Fibroblast of lung (primary cell): Measurements from ENCODE around the gene SRGAP2C. TPM values are rescaled to one million over a fixed set of nuclear protein-coding genes. Genes with fewer than 3 reads are reported as not detected.
"Not testable (repeated sequence)": the region's sequence is repeated elsewhere in the genome, so short reads cannot be mapped to it uniquely, and the experiment has no call there.

ENCODE experiments used
- DNase-seq, 2 donors: peaks; one replicate each; pipeline versions ENCODE4 v3.0.0 to v3.0.0-alpha.2; 2010; ENCODE audit warnings: low read depth in 2 of 2
- H2AFZ ChIP-seq: 2 replicates; pipeline ENCODE4 v1.5.1; 2012; ENCODE audit warnings: low read length, control low read depth, inconsistent platforms
- H3K27ac ChIP-seq: 2 replicates; pipeline ENCODE4 v1.5.1; 2011; ENCODE audit warnings: low read length, control low read depth; ENCODE audit not compliant: insufficient read depth
- H3K27me3 ChIP-seq: 2 replicates; pipeline ENCODE4 v1.5.1; 2011; ENCODE audit warnings: mild to moderate bottlenecking, low read length; ENCODE audit not compliant: control insufficient read depth, insufficient read depth
- H3K36me3 ChIP-seq: 2 replicates; pipeline ENCODE4 v1.5.1; 2011; ENCODE audit warnings: low read length; ENCODE audit not compliant: control insufficient read depth, insufficient read depth
- H3K4me1 ChIP-seq: 2 replicates; pipeline ENCODE4 v1.5.1; 2011; ENCODE audit warnings: low read length; ENCODE audit not compliant: control insufficient read depth, insufficient read depth; ENCODE audit errors: extremely low read depth
- H3K4me2 ChIP-seq: 2 replicates; pipeline ENCODE4 v1.5.1; 2011; ENCODE audit warnings: low read length, control low read depth; ENCODE audit not compliant: insufficient read depth; ENCODE audit errors: extremely low read depth
- H3K4me3 ChIP-seq, 4 experiments: fragments of 200-600 bp in 1 of 4; sonication (generic) in 1 of 4; replicated peaks in 1 of 4; 2 replicates each; pipeline ENCODE4 v1.5.1; 2011 to 2016; ENCODE audit warnings: low read length in 4 of 4, low read depth in 3 of 4, mild to moderate bottlenecking in 3 of 4, control low read depth in 2 of 4, inconsistent platforms in 1 of 4, mixed read lengths in 1 of 4; ENCODE audit not compliant: insufficient read depth in 1 of 4; ENCODE audit errors: control extremely low read depth in 1 of 4
- H3K79me2 ChIP-seq: 2 replicates; pipeline ENCODE4 v1.5.1; 2012; ENCODE audit warnings: mild to moderate bottlenecking, low read length, inconsistent platforms; ENCODE audit not compliant: control insufficient read depth, insufficient read depth
- H3K9ac ChIP-seq: 2 replicates; pipeline ENCODE4 v1.5.1; 2011; ENCODE audit warnings: mild to moderate bottlenecking, low read length, control low read depth; ENCODE audit not compliant: insufficient read depth
- H3K9me3 ChIP-seq: 2 replicates; pipeline ENCODE4 v1.5.1; 2012; ENCODE audit warnings: low read depth, low read length; ENCODE audit not compliant: control insufficient read depth, insufficient read depth
- H4K20me1 ChIP-seq: 2 replicates; pipeline ENCODE4 v1.5.1; 2011; ENCODE audit warnings: low read length; ENCODE audit not compliant: control insufficient read depth, insufficient read depth; ENCODE audit errors: extremely low read depth
- polyA plus RNA-seq, 2 donors: library from polyadenylated mRNA; depleted of rRNA in 1 of 2; stranded (reverse) in 1 of 2; unstranded in 1 of 2; fragments of >200 nt; gene quantifications; 2 replicates each; pipeline ENCODE4 v1.2.1, GENCODE V29; 2011 to 2012; ENCODE audit warnings: missing spikeins in 1 of 2
- total RNA-seq: library from RNA; depleted of rRNA; stranded (reverse); fragments of >200 nt; gene quantifications from 2 replicates; pipeline ENCODE4 v1.2.1, GENCODE V29; 2014

The SRGAP2C gene
- total and polyA plus RNA-seq, 2 donors (not counting 1 experiment from before 2014, with no cell fraction given) = 8.2 to 36.5 TPM

DNA sequence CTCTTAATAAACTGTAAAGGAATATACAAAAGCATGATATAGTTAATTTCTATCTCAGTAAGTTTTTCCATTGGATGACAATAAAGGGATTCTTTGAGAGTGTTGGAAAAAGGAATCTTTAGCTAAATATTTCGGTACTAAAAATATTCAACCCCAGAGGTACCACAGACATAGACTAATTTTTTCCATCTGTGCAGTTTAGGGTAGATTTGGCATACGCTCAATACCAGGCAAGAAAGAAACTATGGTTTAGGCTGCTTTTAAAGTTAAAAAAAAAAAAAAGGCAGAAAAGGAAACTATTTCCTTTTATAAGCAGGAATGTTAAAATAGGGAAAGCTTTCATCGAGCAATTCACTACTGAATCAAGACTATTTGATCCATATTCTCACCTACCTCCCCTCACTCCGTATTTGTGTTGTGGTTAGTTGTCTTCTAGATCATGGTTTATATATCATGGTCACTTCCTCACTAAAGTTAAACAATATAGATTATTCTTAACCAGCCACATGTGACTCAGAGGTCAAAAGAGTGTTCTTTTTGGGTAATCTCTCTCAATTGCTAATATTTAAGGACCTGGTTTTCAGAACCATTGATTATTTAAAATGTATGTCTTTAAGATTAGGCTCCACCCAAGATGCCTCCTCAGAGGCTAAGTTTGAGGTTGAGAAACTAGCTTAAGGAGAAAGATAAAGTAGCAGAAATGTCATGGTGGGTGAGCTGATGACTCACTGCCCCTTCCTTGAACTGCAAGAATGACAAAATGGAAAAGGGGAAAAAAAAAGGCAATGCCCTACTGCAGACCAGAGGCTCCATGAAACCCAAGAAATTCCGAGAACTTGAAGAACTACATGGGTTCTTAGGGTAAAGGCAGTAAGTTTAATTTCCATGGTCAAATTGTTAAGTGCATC is 20.7 kb upstream of the SRGAP2C start:
- H3K4me2 ChIP-seq, H2AFZ ChIP-seq, H3K9ac ChIP-seq, H3K79me2 ChIP-seq, H3K36me3 ChIP-seq, H3K9me3 ChIP-seq, H4K20me1 ChIP-seq, H3K27ac ChIP-seq, H3K4me3 ChIP-seq, H3K4me1 ChIP-seq, H3K27me3 ChIP-seq: not testable (repeated sequence)
- peak; percentile 66 to 84 for DNase-seq

DNA sequence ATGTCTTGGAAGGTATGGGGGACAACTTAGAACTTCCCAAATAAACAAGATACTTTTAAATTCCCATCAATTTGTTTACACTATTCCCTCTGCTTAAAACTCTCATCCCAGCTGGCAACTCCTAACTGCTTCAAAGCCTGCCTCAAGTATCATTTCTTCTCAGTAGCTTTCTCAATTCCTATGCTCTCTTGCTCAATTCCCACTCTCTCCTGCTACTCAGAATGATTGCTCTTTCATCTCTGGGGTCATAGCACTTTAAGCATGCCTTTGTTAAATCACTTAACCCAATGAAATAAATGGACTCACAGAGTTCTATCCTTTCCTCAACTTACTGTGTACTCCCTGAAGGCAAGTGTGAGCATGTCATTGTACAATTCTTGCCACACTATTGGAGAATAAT is 19.5 kb upstream of the SRGAP2C start:
- not testable (repeated sequence) for H3K4me2 ChIP-seq, H3K27ac ChIP-seq, H3K27me3 ChIP-seq, H3K4me1 ChIP-seq, H2AFZ ChIP-seq, H4K20me1 ChIP-seq, H3K79me2 ChIP-seq, H3K36me3 ChIP-seq, H3K9me3 ChIP-seq, H3K4me3 ChIP-seq, H3K9ac ChIP-seq
- peak in 1 of 2 donors; percentile 19 for DNase-seq

DNA sequence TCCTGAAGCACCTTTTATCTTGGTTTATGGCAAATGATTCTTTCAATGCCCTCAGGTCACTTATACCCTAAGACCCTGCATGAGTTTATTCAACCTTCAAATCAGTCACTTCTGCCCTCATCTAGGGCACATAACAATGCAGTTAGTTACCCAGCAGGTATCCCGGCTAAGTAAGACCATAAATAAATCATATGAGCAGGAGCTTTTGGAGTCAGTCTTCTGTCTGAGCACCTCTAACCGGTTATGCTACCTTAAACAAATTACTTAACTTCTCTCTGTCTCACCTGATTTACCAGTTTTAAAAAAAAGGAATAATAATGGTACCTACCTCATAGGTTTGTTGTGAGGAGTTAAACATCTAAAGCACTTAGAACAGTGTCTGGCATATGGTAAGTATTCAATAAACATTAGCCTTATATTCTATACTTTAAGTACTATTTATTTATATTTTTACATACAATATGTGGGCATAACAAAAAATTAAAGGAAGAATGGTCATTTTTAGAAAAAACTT is 17.5 kb upstream of the SRGAP2C start:
- not testable (repeated sequence) for DNase-seq, H2AFZ ChIP-seq, H3K4me1 ChIP-seq, H3K9me3 ChIP-seq, H3K9ac ChIP-seq, H3K27me3 ChIP-seq, H3K27ac ChIP-seq, H4K20me1 ChIP-seq, H3K79me2 ChIP-seq, H3K4me3 ChIP-seq, H3K36me3 ChIP-seq, H3K4me2 ChIP-seq

DNA sequence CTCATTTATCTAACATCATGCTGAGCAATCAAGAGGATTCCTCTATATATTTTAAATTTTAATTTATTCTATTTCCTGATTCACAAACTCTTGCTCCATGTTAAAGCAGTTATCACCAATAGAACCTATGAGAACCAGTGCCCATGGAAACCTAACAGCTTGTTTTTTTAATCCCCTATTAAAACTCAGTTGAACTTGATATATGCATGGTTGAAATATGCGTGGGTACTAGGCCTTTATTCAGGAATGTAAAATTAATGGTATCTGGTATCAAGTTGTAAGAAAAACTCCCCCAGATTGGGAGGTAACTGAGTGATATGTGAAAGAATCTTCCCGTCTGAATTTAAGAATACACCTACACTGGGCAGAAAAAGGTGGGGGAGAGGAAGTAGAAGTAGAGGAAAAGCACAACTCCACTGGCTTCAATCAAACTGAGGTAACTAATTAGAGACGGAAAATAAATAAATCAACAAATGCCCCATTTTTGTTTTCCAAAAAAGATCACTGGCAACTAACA is 16.6 kb upstream of the SRGAP2C start:
- not testable (repeated sequence) for H3K27me3 ChIP-seq, H3K9me3 ChIP-seq, H3K4me1 ChIP-seq, H3K36me3 ChIP-seq, H4K20me1 ChIP-seq, H3K79me2 ChIP-seq, H2AFZ ChIP-seq, H3K9ac ChIP-seq, H3K4me2 ChIP-seq, H3K27ac ChIP-seq, DNase-seq, H3K4me3 ChIP-seq

DNA sequence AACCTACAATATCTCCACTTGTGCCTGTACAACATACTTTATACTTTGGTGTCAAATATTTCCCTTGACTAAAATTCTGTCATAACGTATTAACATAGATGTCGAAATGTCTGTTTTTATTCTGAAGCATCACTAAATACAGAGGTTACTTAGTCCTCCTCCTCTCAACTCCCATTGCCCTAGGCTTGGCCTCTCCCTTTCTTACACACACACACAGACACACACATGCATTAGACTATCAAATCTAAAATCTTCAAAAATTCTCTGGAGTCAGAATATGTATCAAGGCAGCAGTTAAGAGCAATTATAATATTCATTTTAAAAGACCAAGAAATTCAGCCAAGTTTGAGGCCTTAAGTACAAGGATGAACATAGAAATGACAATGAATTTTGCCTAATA is 8.1 kb upstream of the SRGAP2C start:
- H3K4me2 ChIP-seq, H4K20me1 ChIP-seq, H3K4me1 ChIP-seq, H3K4me3 ChIP-seq, H3K27ac ChIP-seq, DNase-seq, H3K79me2 ChIP-seq, H3K9me3 ChIP-seq, H3K36me3 ChIP-seq, H2AFZ ChIP-seq, H3K27me3 ChIP-seq, H3K9ac ChIP-seq: not testable (repeated sequence)

DNA sequence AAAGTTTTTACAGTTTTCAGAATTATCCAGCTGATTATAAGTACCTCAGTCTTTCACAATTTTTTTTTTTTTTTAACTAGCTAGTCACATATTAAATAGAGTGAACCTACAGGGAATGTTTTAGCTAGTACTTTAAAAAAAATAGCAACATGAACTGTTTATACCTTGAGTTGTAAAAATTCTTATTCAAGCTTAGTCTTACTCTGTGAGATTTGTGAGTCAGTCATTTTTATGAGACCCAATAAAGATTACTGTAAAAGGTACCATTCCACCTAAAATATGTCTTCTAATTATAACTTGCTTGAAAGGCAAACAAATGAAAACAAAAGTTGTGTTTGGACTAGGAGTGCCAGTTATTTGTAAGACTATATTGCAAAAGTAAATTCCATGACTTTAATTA is 6.6 kb upstream of the SRGAP2C start:
- not testable (repeated sequence) for H3K27me3 ChIP-seq, H3K9ac ChIP-seq, H3K4me3 ChIP-seq, DNase-seq, H3K79me2 ChIP-seq, H3K4me1 ChIP-seq, H2AFZ ChIP-seq, H3K9me3 ChIP-seq, H3K4me2 ChIP-seq, H3K27ac ChIP-seq, H3K36me3 ChIP-seq, H4K20me1 ChIP-seq
